ENCODE measurements around the gene ZNF385C.

The ZNF385C gene

DNA sequence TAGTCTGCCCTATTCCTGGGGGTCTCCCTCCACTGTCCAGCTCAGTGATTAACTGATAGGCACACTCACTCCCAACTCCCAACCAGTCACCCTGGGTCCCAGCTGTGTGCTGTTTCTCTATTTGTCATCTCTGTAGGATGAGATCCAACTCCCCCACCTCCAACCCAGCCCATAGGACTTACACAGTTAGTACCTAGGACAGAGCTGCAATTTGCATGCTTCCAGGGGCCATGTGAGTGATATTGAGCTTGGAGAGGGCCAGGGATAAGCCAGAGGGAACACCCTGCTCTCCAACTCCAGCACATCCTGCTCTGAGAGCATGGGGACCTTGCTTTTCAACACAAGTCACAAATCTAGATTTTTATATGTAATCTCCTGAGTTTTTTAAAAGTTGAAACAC lies 56.7 kb downstream of the ZNF385C start:
- in situ Hi-C loops (cut with HindIII; ENCODE audit: low sequenced_read_pairs): no loop called here
- TF ChIP-seq, protein P1, sequence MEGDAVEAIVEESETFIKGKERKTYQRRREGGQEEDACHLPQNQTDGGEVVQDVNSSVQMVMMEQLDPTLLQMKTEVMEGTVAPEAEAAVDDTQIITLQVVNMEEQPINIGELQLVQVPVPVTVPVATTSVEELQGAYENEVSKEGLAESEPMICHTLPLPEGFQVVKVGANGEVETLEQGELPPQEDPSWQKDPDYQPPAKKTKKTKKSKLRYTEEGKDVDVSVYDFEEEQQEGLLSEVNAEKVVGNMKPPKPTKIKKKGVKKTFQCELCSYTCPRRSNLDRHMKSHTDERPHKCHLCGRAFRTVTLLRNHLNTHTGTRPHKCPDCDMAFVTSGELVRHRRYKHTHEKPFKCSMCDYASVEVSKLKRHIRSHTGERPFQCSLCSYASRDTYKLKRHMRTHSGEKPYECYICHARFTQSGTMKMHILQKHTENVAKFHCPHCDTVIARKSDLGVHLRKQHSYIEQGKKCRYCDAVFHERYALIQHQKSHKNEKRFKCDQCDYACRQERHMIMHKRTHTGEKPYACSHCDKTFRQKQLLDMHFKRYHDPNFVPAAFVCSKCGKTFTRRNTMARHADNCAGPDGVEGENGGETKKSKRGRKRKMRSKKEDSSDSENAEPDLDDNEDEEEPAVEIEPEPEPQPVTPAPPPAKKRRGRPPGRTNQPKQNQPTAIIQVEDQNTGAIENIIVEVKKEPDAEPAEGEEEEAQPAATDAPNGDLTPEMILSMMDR (IDR thresholded peaks at IDR 0.05; ENCODE audit: low read depth, low read length): no peak
- DNase-seq (ENCODE audit: low read depth, low spot score): no peak
- H3K4me3 ChIP-seq (ENCODE audit: low read depth, low read length): no peak overlapping the region

DNA sequence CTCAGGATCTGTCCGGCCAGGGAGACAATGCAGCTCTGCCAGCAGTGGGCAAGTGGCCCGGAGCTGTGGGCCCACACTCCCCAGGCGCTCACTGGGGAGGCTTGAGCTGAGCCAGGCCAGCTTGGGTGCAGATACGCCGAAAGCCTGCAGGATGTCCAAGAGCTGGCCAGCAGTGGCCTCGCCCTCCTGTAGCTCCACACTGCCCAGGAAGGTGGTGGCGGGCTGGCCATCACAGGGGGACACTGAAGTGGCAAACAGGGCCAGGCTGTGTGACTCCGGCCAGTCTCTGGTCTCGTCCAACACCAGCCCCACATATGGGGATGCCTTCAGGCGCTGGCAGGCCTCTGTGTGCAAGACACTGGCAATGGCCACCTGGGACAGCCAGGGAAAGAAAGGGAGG lies 57.5 kb downstream of the ZNF385C start:
- in situ Hi-C loops (cut with HindIII; ENCODE audit: low sequenced_read_pairs): no loop called here
- H3K4me3 ChIP-seq (ENCODE audit: low read depth, low read length): no peak overlapping the region
- TF ChIP-seq, protein P1 (IDR thresholded peaks at IDR 0.05; ENCODE audit: low read depth, low read length): no peak
- no peak for DNase-seq (ENCODE audit: low read depth, low spot score)

DNA sequence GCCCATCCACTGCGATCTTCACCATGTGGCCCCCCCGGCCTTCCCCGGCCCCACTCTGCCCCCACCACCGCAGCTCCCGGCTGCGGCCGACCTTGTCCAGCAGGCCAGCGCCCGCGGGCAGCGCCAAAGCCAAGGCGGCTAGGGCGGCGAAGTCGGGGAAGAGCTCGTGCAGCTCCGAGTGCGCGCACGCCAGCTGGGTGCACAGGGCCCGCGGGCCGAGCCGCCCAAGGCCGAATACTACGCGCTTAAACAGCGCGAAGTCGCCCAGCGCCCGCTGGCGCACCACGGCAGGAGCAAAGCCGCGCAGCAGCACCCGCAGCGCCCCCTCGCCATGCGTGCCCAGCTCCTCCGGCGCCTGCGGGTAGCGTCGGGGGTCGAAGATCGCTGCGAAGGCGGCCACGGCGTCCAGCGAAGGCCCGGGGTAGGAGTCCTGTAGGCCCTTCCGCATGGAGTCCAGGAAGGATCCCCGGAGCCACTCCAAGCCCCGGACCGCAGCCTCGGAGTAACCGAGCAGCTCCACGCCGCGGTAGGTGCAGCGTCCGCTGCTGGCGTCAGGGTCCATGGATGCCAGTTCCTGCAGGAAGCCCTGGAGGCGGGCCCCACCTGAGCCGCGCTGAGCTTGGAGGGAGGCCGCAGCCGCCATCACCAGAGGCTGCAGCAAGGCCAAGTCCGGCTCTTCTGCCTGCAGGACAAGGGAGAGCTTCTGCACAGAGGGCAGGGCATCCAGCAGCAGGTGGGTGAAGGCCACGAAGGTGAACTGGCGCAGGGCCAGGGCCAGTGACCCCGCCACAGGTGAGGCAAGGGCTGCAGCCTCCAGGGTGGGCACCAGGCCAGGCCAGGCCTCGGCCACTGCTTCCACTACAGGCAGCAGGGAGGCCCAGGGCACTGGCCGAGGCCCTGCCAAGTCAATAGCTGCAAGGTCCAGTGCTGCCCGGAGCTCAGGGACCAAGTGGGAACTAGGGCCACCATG lies 58.2 kb downstream of the ZNF385C start:
- no peak for DNase-seq (ENCODE audit: low read depth, low spot score)
- H3K4me3 ChIP-seq (ENCODE audit: low read depth, low read length): no peak overlapping the region

DNA sequence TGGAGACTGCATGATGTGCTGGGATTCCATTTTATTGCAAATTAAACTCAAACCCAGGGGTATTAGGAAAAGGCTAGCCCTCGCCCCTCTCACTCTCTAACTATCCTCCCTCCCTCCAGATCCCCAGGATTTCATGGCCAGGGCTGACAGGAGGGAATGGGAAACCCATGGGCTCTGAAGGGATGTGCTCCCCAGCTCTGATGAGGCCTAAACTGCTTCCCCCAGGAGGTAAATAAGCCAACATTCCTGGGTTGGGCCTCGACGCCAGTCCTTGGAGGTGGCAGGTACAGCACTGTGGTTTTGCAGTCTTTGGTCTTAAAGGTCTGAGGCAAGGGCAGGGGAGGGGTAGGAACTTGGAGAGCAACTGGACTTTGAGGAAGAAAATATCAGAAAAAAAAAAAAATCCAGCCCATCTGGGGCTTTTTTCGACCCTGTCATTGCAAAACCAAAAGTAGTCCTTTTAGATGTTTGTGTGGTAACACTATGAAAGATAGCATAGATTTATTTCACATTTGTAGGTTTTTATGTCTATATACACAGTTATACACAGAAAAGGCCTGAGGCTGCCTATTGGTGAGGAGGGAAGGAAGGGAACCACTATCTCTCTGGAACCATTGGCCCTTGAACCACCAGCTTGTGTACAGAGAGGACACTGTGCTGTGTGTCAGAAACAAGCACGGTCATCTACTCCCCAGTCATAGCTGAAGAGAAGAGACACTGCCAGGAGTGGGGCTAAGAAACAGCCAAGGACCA lies 59.9 kb downstream of the ZNF385C start:
- DNase-seq (ENCODE audit: low read depth, low spot score): no peak
- in situ Hi-C loops (cut with HindIII; ENCODE audit: low sequenced_read_pairs): no loop called here
- TF ChIP-seq, protein P1 (IDR thresholded peaks at IDR 0.05; ENCODE audit: low read depth, low read length): no peak
- no peak overlapping the region for H3K4me3 ChIP-seq (ENCODE audit: low read depth, low read length)

More for the DNA sequence above, 58.2 kb downstream of the ZNF385C start:
- in situ Hi-C loops (cut with HindIII; ENCODE audit: low sequenced_read_pairs): no loop called here
- TF ChIP-seq, protein P1 (IDR thresholded peaks at IDR 0.05; ENCODE audit: low read depth, low read length): no peak

DNA sequence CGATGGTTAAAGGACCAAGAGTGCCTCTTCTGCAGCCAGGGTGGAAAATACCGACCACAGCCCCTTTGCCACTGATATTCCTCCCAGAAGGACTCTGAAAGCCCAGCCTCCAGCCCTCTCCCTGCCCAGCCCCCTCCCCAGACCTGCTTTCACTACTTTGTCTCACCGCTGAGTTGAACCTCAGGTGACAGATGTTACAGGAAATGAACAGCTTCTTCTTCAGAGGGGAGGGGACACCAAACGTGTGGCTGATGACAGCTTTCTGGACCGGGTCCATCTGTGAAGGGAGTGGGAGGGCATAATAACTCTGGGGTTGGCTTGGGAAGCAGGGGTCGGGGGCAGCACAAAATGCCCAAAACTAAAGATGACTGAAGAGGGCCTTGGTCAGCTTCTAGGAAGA lies 64.2 kb downstream of the ZNF385C start:
- TF ChIP-seq, protein P1 (IDR thresholded peaks at IDR 0.05; ENCODE audit: low read depth, low read length): no peak
- no peak overlapping the region for H3K4me3 ChIP-seq (ENCODE audit: low read depth, low read length)
- in situ Hi-C loops (cut with HindIII; ENCODE audit: low sequenced_read_pairs): no loop called here
- DNase-seq (ENCODE audit: low read depth, low spot score): no peak

DNA sequence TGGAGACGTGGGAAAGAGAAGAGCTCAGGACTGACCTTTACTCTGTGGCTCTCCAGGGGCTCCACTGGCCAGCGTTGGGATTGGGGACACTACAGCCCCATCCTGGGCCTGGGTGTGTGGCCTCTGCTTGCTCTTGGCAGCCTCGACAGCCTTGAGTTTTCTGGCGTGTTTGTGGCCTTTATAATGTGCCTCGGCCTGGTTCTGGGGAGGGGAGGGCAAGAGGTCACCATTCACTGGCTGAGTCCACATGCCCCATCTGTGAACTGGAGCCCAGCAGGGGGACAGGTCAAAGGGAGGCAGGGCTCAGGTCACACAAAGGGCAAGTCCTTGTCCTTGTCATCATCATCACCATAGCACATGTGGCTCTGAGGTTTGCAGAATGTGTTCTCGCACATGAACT lies 66.7 kb downstream of the ZNF385C start:
- H3K4me3 ChIP-seq (ENCODE audit: low read depth, low read length): no peak overlapping the region
- DNase-seq (ENCODE audit: low read depth, low spot score): no peak
- TF ChIP-seq, protein P1 (IDR thresholded peaks at IDR 0.05; ENCODE audit: low read depth, low read length): no peak
- in situ Hi-C loops (cut with HindIII; ENCODE audit: low sequenced_read_pairs): no loop called here

Measured in astrocyte of the spinal cord (primary cell).